Mesenchymal stem cell (in vitro differentiated cells and primary cell): ENCODE data around the gene NSL1.
"Not testable (repeated sequence)": the region's sequence is repeated elsewhere in the genome, so short reads cannot be mapped to it uniquely, and the experiment has no call there.

Source experiments
- DNase-seq: peaks from one replicate; pipeline ENCODE4 v3.0.0-alpha.2; 2013
- H2AFZ ChIP-seq: one replicate; pipeline ENCODE4 v1.6.1; 2013; ENCODE audit warnings: low read depth, mild to moderate bottlenecking, control low read depth, inconsistent platforms, low read length, moderate library complexity
- H2AK5ac ChIP-seq: 2 replicates; pipeline ENCODE4 v1.6.1; 2013; ENCODE audit warnings: low read length, moderate library complexity, mild to moderate bottlenecking, inconsistent platforms; ENCODE audit not compliant: severe bottlenecking
- H2BK120ac ChIP-seq: one replicate; pipeline ENCODE4 v1.6.1; 2013; ENCODE audit warnings: low read depth, mild to moderate bottlenecking, inconsistent platforms, low read length, moderate library complexity
- H2BK12ac ChIP-seq, 2 experiments: one replicate each; pipeline ENCODE4 v1.6.1; 2013; ENCODE audit warnings: inconsistent platforms in 2 of 2, low read length in 2 of 2, mild to moderate bottlenecking in 2 of 2, moderate library complexity in 2 of 2, control low read depth in 1 of 2
- H2BK15ac ChIP-seq: one replicate; pipeline ENCODE4 v1.6.1; 2013; ENCODE audit warnings: mild to moderate bottlenecking, low read depth, inconsistent platforms; ENCODE audit not compliant: poor library complexity, severe bottlenecking
- H2BK5ac ChIP-seq: 2 replicates; pipeline ENCODE4 v1.6.1; 2013; ENCODE audit warnings: low read depth, mild to moderate bottlenecking, low read length, control low read depth, inconsistent platforms; ENCODE audit not compliant: poor library complexity, severe bottlenecking
- H3K14ac ChIP-seq, 2 experiments: one replicate each; pipeline ENCODE4 v1.6.1; 2013; ENCODE audit warnings: inconsistent platforms in 2 of 2, low read length in 2 of 2, control low read depth in 1 of 2, mild to moderate bottlenecking in 1 of 2, moderate library complexity in 1 of 2
- H3K18ac ChIP-seq, 2 experiments: one replicate each; pipeline ENCODE4 v1.6.1; 2013; ENCODE audit warnings: inconsistent platforms in 2 of 2, low read length in 2 of 2, control low read depth in 1 of 2, low read depth in 1 of 2, mild to moderate bottlenecking in 1 of 2
- H3K23ac ChIP-seq, 2 experiments: one replicate each; pipeline ENCODE4 v1.6.1; 2013; ENCODE audit warnings: inconsistent platforms in 2 of 2, low read length in 2 of 2, mild to moderate bottlenecking in 2 of 2, moderate library complexity in 2 of 2, control low read depth in 1 of 2
- H3K27ac ChIP-seq: 2 replicates; pipeline ENCODE4 v1.5.1; 2013; ENCODE audit warnings: mild to moderate bottlenecking, moderate library complexity, low read length, control low read depth, inconsistent platforms; ENCODE audit not compliant: poor library complexity, severe bottlenecking
- H3K27me3 ChIP-seq, 2 experiments: 2 replicates each; pipeline versions ENCODE4 v1.6.1 to v1.7.0; 2013; ENCODE audit warnings: low read length in 2 of 2, mild to moderate bottlenecking in 2 of 2, moderate library complexity in 2 of 2, control low read depth in 1 of 2, inconsistent platforms in 1 of 2; ENCODE audit not compliant: control insufficient read depth in 1 of 2, insufficient read depth in 1 of 2
- H3K36me3 ChIP-seq, 2 experiments: 2 replicates each; pipeline versions ENCODE4 v1.6.1 to v1.7.0; 2013; ENCODE audit warnings: low read length in 2 of 2, control low read depth in 1 of 2, inconsistent platforms in 1 of 2, low read depth in 1 of 2, mild to moderate bottlenecking in 1 of 2; ENCODE audit not compliant: insufficient read depth in 2 of 2, control insufficient read depth in 1 of 2
- H3K4ac ChIP-seq, 2 experiments: one replicate each; pipeline ENCODE4 v1.6.1; 2013; ENCODE audit warnings: inconsistent platforms in 2 of 2, low read length in 2 of 2, mild to moderate bottlenecking in 2 of 2, moderate library complexity in 2 of 2, control low read depth in 1 of 2, low read depth in 1 of 2
- H3K4me1 ChIP-seq: 2 replicates; pipeline ENCODE4 v1.6.1; 2013; ENCODE audit warnings: low read depth, low read length, control low read depth; ENCODE audit not compliant: control insufficient read depth, insufficient read depth
- H3K4me2 ChIP-seq: 2 replicates; pipeline ENCODE4 v1.6.1; 2013; ENCODE audit warnings: low read length, mild to moderate bottlenecking, inconsistent platforms; ENCODE audit not compliant: poor library complexity, severe bottlenecking
- H3K4me3 ChIP-seq, 2 experiments: 2 replicates each; pipeline versions ENCODE4 v1.5.1 to v1.7.0; 2013; ENCODE audit warnings: low read length in 2 of 2, mild to moderate bottlenecking in 2 of 2, control low read depth in 1 of 2, low read depth in 1 of 2; ENCODE audit not compliant: insufficient read depth in 1 of 2
- H3K79me1 ChIP-seq: replicated peaks from 2 replicates; pipeline ENCODE4 v1.6.1; 2013; ENCODE audit warnings: mild to moderate bottlenecking, control low read depth, low read length, inconsistent platforms; ENCODE audit not compliant: poor library complexity, severe bottlenecking
- H3K9ac ChIP-seq: 2 replicates; pipeline ENCODE4 v1.7.0; 2013; ENCODE audit warnings: mild to moderate bottlenecking, low read length, moderate library complexity
- H3K9me3 ChIP-seq: 2 replicates; pipeline ENCODE4 v1.7.0; 2013; ENCODE audit warnings: mild to moderate bottlenecking, low read length; ENCODE audit not compliant: control insufficient read depth
- H4K8ac ChIP-seq: one replicate; pipeline ENCODE4 v1.6.1; 2013; ENCODE audit warnings: inconsistent platforms, mild to moderate bottlenecking, low read length, moderate library complexity
- H4K91ac ChIP-seq: one replicate; pipeline ENCODE4 v1.6.1; 2013; ENCODE audit warnings: mild to moderate bottlenecking, low read length, inconsistent platforms
- WGBS: methylation state at CpG from one replicate; pipeline ENCODE4 v1.1.7; 2013; ENCODE audit warnings: mixed read lengths; 5-methylcytosine and 5-hydroxymethylcytosine counted together

The NSL1 gene

GRCh38 chr1:212771341-212771740 lies 20.2 kb downstream of the NSL1 start:
- no peak overlapping the region for H3K4me2 ChIP-seq
- H3K27me3 ChIP-seq = no peaks in the 10 kb centered on the region
- peaks cover 12% of the 10 kb centered on the region for H3K79me1 ChIP-seq
- no peak overlapping the region for H3K23ac ChIP-seq
- H3K9me3 ChIP-seq = peaks cover 31% of the 10 kb centered on the region
- no peak overlapping the region for H2BK12ac ChIP-seq
- H3K4me1 ChIP-seq = no peaks in the 10 kb centered on the region
- no peak overlapping the region for H3K18ac ChIP-seq
- no peak overlapping the region for H4K91ac ChIP-seq
- no peak overlapping the region for H2BK15ac ChIP-seq
- no peak overlapping the region for H2BK120ac ChIP-seq
- peaks cover 0 to 10% of the 10 kb centered on the region in 2 experiments for H3K36me3 ChIP-seq
- no peak overlapping the region for H2AK5ac ChIP-seq
- no peak overlapping the region for H3K4ac ChIP-seq
- H3K27ac ChIP-seq = no peak overlapping the region
- no peak for DNase-seq
- H4K8ac ChIP-seq = no peak overlapping the region
- H2AFZ ChIP-seq = no peak overlapping the region
- H3K9ac ChIP-seq = no peak overlapping the region
- no peak overlapping the region for H2BK5ac ChIP-seq
- no peak overlapping the region for H3K4me3 ChIP-seq
- no peak overlapping the region for H3K14ac ChIP-seq

- Histone ChIP-seq H3K9me3 (peaks cover 31% of the 10 kb centered on the region), H2BK15ac (no peak overlapping the region), H3K23ac (no peak overlapping the region), H2BK120ac (no peak overlapping the region), H3K4me3 (no peak overlapping the region), H2BK5ac (no peak overlapping the region), H3K9ac (no peak overlapping the region), H3K18ac (no peak overlapping the region), H2AK5ac (no peak overlapping the region), H3K79me1 (peaks cover 14% of the 10 kb centered on the region), H2AFZ (no peak overlapping the region), H3K14ac (no peak overlapping the region), H3K4ac (no peak overlapping the region), H3K4me1 (no peaks in the 10 kb centered on the region), H3K27me3 (no peaks in the 10 kb centered on the region), H3K4me2 (no peak overlapping the region), H2BK12ac (no peak overlapping the region), H4K91ac (no peak overlapping the region), H4K8ac (no peak overlapping the region), H3K27ac (no peak overlapping the region), H3K36me3 (peaks cover 0 to 10% of the 10 kb centered on the region in 2 experiments)
- peak; percentile 40 for DNase-seq
- WGBS = no CpG with 5 or more reads among the region's 1 CpG
These were observed 22.0 kb downstream of the NSL1 start for GRCh38 chr1:212769459-212770167.

- H3K4me2 ChIP-seq, H2BK5ac ChIP-seq, H2AFZ ChIP-seq, H2BK12ac ChIP-seq, H4K91ac ChIP-seq, H3K4ac ChIP-seq, H3K4me1 ChIP-seq, H2AK5ac ChIP-seq, H3K27ac ChIP-seq, H3K9ac ChIP-seq, H4K8ac ChIP-seq, H3K18ac ChIP-seq, H2BK120ac ChIP-seq, H2BK15ac ChIP-seq, H3K4me3 ChIP-seq, DNase-seq, H3K14ac ChIP-seq, H3K23ac ChIP-seq, H3K27me3 ChIP-seq: not testable (repeated sequence)
- peaks cover 7 to 10% of the 10 kb centered on the region in 2 experiments for H3K36me3 ChIP-seq
- WGBS = 78% methylated on average over 2 of the region's 2 CpGs
- H3K9me3 ChIP-seq = peaks cover 31% of the 10 kb centered on the region
- peaks cover 18% of the 10 kb centered on the region for H3K79me1 ChIP-seq
These were observed 24.8 kb downstream of the NSL1 start for GRCh38 chr1:212766825-212767224.

GRCh38 chr1:212764718-212765281 lies 26.8 kb downstream of the NSL1 start:
- peaks cover 4 to 19% of the 10 kb centered on the region in 2 experiments for H3K36me3 ChIP-seq
- not testable (repeated sequence) for H3K4me1 ChIP-seq, DNase-seq, H2BK12ac ChIP-seq, H2AFZ ChIP-seq, H3K27ac ChIP-seq, H3K27me3 ChIP-seq, H3K9ac ChIP-seq, H3K4ac ChIP-seq, H2AK5ac ChIP-seq, H3K4me3 ChIP-seq, H4K8ac ChIP-seq, H2BK15ac ChIP-seq, H4K91ac ChIP-seq, H2BK5ac ChIP-seq, H3K23ac ChIP-seq, H3K18ac ChIP-seq, H2BK120ac ChIP-seq, H3K14ac ChIP-seq, H3K4me2 ChIP-seq
- WGBS = no CpG with 5 or more reads among the region's 1 CpG
- H3K79me1 ChIP-seq = peaks cover 32% of the 10 kb centered on the region
- H3K9me3 ChIP-seq = peaks cover 20% of the 10 kb centered on the region
